BE2C (cell line): Measurements from ENCODE around the gene CLEC3B.

ENCODE experiments used
- DNase-seq: peaks from one replicate; pipeline ENCODE4 v3.0.0-alpha.2; 2020
- H3K27me3 ChIP-seq: fragments of 250-450 bp; sonication (Bioruptor Pico); 2 replicates; pipeline ENCODE4 v1.5.1; 2020; ENCODE audit warnings: mild to moderate bottlenecking
- H3K36me3 ChIP-seq: fragments of 250-450 bp; sonication (Bioruptor Pico); 2 replicates; pipeline ENCODE4 v1.5.1; 2020; ENCODE audit warnings: mild to moderate bottlenecking
- H3K4me1 ChIP-seq: fragments of 250-450 bp; sonication (Bioruptor Pico); 2 replicates; pipeline ENCODE4 v1.5.1; 2020
- H3K4me3 ChIP-seq: 2 replicates; pipeline ENCODE4 v1.5.1; 2011; ENCODE audit warnings: low read depth, low read length
- H3K9me3 ChIP-seq: fragments of 250-450 bp; sonication (Bioruptor Pico); 2 replicates; pipeline ENCODE4 v1.5.1; 2020
- CTCF ChIP-seq: IDR thresholded peaks from 2 replicates; pipeline ENCODE4 v1.5.1; 2012; ENCODE audit warnings: mild to moderate bottlenecking, low read depth, low read length

CLEC3B gene

GRCh38 chr3:45026957-45027356 is 854 bp downstream of the CLEC3B start:
- Histone ChIP-seq H3K4me1 (no peaks in the 10 kb centered on the region), H3K27me3 (no peaks in the 10 kb centered on the region), H3K9me3 (no peaks in the 10 kb centered on the region), H3K36me3 (no peaks in the 10 kb centered on the region), H3K4me3 (no peak overlapping the region)
- no peak for DNase-seq
- TF ChIP-seq CTCF = no peak

DNA sequence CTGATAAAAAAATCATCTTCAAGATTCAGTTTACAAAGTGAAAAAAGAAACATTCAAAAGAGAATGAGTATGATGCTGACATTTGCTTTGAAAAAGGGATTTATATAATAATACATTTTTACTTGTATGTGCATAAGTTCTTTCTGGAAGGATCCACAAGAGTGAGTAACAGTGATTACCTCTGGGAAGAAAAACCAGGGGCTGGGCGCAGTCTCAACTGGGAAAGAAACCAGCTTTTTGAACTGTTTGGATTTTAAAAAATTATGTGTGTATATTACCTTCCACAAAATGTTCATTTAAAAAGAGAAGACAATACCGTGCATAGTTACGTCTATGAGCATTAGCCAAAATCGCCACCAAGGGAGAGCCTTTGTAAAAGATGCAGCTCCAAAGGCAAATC is 1.3 kb downstream of the CLEC3B start:
- no peak for DNase-seq
- H3K27me3 ChIP-seq = no peaks in the 10 kb centered on the region
- H3K4me3 ChIP-seq = no peak overlapping the region

GRCh38 chr3:45029216-45029615 is 3.1 kb downstream of the CLEC3B start:
- Histone ChIP-seq H3K36me3 (no peaks in the 10 kb centered on the region), H3K9me3 (no peaks in the 10 kb centered on the region), H3K4me3 (no peak overlapping the region), H3K4me1 (no peaks in the 10 kb centered on the region), H3K27me3 (no peaks in the 10 kb centered on the region)
- no peak for TF ChIP-seq CTCF
- no peak for DNase-seq

More for the DNA sequence above, 1.3 kb downstream of the CLEC3B start:
- Histone ChIP-seq H3K36me3 (no peaks in the 10 kb centered on the region), H3K4me1 (no peaks in the 10 kb centered on the region), H3K9me3 (no peaks in the 10 kb centered on the region)
- no peak for TF ChIP-seq CTCF

DNA sequence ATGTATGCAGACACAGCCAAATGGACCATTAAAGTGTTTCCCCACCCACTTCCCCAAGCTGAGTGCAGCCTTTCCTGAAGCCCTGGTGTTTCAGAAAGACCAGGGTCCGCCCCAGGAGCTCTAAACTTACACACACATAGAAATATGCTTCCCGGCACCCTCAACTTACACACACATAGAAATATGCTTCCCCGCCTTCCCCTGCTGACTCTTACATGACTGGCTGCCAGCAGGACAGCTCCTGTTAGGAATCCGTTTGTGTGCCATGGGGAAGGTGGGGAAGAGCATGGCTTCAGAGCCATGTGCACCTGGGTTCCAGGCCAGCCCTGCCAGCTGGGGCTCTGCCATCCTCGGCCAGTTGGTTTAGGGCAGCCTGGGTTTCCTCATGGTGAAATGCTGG is 3.6 kb downstream of the CLEC3B start:
- no peaks in the 10 kb centered on the region for H3K4me1 ChIP-seq
- TF ChIP-seq CTCF = no peak
- no peaks in the 10 kb centered on the region for H3K36me3 ChIP-seq
- H3K27me3 ChIP-seq = no peaks in the 10 kb centered on the region
- H3K4me3 ChIP-seq = no peak overlapping the region
- H3K9me3 ChIP-seq = no peaks in the 10 kb centered on the region
- no peak for DNase-seq

DNA sequence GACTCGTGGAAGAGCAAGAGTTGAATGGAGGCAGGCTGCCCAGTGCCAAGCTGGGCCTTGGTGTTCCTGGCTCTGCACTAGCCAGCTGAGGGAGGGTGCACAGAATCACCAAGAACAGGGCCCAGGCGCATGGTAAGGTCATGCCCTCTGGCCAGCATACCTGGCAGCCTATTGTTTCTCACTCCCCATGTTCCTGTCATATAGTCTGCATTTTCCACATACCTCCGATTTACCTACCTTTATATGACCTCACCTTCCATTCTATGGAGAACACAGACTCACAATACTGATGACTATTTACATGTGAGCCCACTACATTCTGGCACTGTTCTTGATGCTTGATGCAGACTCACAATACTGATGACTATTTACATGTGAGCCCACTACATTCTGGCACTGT is 5.4 kb downstream of the CLEC3B start:
- H3K4me3 ChIP-seq = no peak overlapping the region
- H3K4me1 ChIP-seq = no peaks in the 10 kb centered on the region
- no peaks in the 10 kb centered on the region for H3K27me3 ChIP-seq
- no peaks in the 10 kb centered on the region for H3K9me3 ChIP-seq
- no peak for DNase-seq
- TF ChIP-seq CTCF = no peak
- H3K36me3 ChIP-seq = no peaks in the 10 kb centered on the region

DNA sequence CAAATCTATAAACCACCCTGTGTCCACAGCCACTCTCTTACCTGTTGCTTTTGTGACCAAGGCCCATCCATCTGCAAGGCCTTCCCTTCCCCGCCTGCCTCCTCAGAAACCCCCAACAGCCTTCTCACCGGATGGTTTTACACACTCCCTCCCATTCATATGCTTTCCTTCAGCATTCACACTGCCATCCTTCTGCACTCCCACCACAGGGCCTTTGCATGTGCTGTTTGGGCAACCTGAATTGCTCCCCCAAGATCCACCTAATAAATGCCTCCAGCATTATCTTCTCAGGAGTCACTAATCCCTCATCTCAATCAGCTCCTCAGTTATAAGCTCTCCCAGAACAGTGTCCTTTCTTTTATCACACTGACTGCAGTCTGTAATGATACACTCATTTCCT is 6.0 kb downstream of the CLEC3B start:
- no peaks in the 10 kb centered on the region for H3K9me3 ChIP-seq
- H3K27me3 ChIP-seq = no peaks in the 10 kb centered on the region
- no peaks in the 10 kb centered on the region for H3K4me1 ChIP-seq
- no peak for TF ChIP-seq CTCF
- H3K36me3 ChIP-seq = no peaks in the 10 kb centered on the region
- DNase-seq = no peak
- H3K4me3 ChIP-seq = no peak overlapping the region
